HEK293T (cell line): ENCODE measurements around the gene IL21R.

Source experiments
- ARNT ChIP-seq: fragments of 450-650 bp; IDR thresholded peaks from 2 replicates; pipeline ENCODE4 v1.6.1; 2017; ENCODE audit warnings: mild to moderate bottlenecking
- BHLHE40 ChIP-seq: fragments of 450-650 bp; IDR thresholded peaks from 2 replicates; pipeline ENCODE4 v1.6.1; 2016; ENCODE audit warnings: mild to moderate bottlenecking, moderate library complexity, borderline replicate concordance
- ELF4 ChIP-seq: fragments of 450-650 bp; IDR thresholded peaks from 2 replicates; pipeline ENCODE4 v1.6.1; 2017; ENCODE audit warnings: antibody characterized with exemption
- FOXK2 ChIP-seq: fragments of 450-650 bp; IDR thresholded peaks from 2 replicates; pipeline ENCODE4 v1.6.1; 2016; ENCODE audit warnings: mild to moderate bottlenecking
- FOXM1 ChIP-seq: fragments of 450-650 bp; IDR thresholded peaks from 2 replicates; pipeline ENCODE4 v1.6.1; 2017; ENCODE audit warnings: mild to moderate bottlenecking, borderline replicate concordance
- HDGF ChIP-seq: fragments of 450-650 bp; IDR thresholded peaks from 2 replicates; pipeline ENCODE4 v1.6.1; 2017; ENCODE audit warnings: antibody characterized with exemption, borderline replicate concordance
- SP1 ChIP-seq: fragments of 450-650 bp; IDR thresholded peaks from 2 replicates; pipeline ENCODE4 v1.6.1; 2017
- SUZ12 ChIP-seq: fragments of 450-650 bp; IDR thresholded peaks from 2 replicates; pipeline ENCODE4 v1.6.1; 2016; ENCODE audit warnings: mild to moderate bottlenecking
- TARDBP ChIP-seq: fragments of 450-650 bp; IDR thresholded peaks from 2 replicates; pipeline ENCODE4 v1.6.1; 2016
- ZNF384 ChIP-seq: fragments of 450-650 bp; IDR thresholded peaks from 2 replicates; pipeline ENCODE4 v1.6.1; 2016
- TF ChIP-seq, protein P1 (sequence below): fragments of 450-650 bp; IDR thresholded peaks from 2 replicates; pipeline ENCODE4 v1.6.1; 2016

DNA sequence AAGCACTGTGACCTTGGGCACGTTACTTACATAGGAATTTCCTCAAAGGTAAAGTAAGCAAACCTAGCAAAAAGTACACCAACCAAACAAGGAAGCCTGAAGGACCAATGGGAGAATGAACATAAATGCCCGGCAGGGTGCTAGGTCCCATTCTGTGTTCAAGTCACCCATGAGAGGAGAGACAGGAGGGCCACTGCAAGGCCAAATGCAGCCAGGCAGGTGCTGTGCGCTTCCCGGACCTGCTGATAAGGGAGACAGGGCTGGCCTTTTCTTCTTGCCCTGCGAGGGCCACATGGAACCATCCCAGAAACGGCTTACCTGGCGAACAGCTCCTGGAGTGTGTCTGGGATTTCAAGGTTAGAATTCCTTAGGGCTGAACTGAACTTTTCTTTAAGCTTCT, 78.8 kb downstream of the IL21R start:
- TF ChIP-seq SP1 = no peak
- no peak for TF ChIP-seq HDGF
- no peak for TF ChIP-seq SUZ12
- TF ChIP-seq FOXK2 = no peak
- TF ChIP-seq ELF4 = no peak
- no peak for TF ChIP-seq ARNT
- no peak for TF ChIP-seq ZNF384
- no peak for TF ChIP-seq BHLHE40
- no peak for TF ChIP-seq TARDBP
- TF ChIP-seq FOXM1 = no peak
- TF ChIP-seq, protein P1, sequence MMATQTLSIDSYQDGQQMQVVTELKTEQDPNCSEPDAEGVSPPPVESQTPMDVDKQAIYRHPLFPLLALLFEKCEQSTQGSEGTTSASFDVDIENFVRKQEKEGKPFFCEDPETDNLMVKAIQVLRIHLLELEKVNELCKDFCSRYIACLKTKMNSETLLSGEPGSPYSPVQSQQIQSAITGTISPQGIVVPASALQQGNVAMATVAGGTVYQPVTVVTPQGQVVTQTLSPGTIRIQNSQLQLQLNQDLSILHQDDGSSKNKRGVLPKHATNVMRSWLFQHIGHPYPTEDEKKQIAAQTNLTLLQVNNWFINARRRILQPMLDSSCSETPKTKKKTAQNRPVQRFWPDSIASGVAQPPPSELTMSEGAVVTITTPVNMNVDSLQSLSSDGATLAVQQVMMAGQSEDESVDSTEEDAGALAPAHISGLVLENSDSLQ = no peak
